Heart right ventricle (tissue), 16 donors: ENCODE data around the gene BCAR3. TPM values are rescaled to one million over a fixed set of nuclear protein-coding genes. Genes with fewer than 3 reads are reported as not detected.

Experiments
- ATAC-seq, 8 donors: fragments of 200-7000 bp; cut with Tn5 transposase; one replicate each; pipeline ENCODE4 v1.9.1; 2020; ENCODE audit warnings: mild to moderate bottlenecking in 8 of 8, moderate library complexity in 8 of 8, moderate number of reproducible peaks in 1 of 8
- DNase-seq, 2 donors: peaks; one replicate each; pipeline ENCODE4 v3.0.0-alpha.2; 2020
- H3K27ac ChIP-seq, 10 donors: fragments of 200-600 bp; sonication (generic) in 2 of 10; one replicate each; pipeline versions ENCODE4 v1.5.0 to v1.8.0; 2020 to 2022; ENCODE audit warnings: mild to moderate bottlenecking in 3 of 10
- H3K27me3 ChIP-seq, 7 donors: fragments of 200-600 bp; one replicate each; pipeline ENCODE4 v1.8.0; 2021 to 2022; ENCODE audit warnings: mild to moderate bottlenecking in 2 of 7
- H3K36me3 ChIP-seq, 9 donors: fragments of 200-600 bp; sonication (generic) in 1 of 9; one replicate each; pipeline versions ENCODE4 v1.5.0 to v1.8.0; 2020 to 2022; ENCODE audit warnings: mild to moderate bottlenecking in 2 of 9
- H3K4me1 ChIP-seq, 9 donors: fragments of 200-600 bp; sonication (generic) in 1 of 9; one replicate each; pipeline versions ENCODE4 v1.5.0 to v1.8.0; 2020 to 2022; ENCODE audit warnings: mild to moderate bottlenecking in 4 of 9
- H3K4me3 ChIP-seq, 10 donors: fragments of 200-600 bp; sonication (generic) in 2 of 10; one replicate each; pipeline versions ENCODE4 v1.5.0 to v1.8.0; 2020 to 2022; ENCODE audit warnings: mild to moderate bottlenecking in 7 of 10, moderate library complexity in 2 of 10
- H3K9me3 ChIP-seq, 11 donors: fragments of 200-600 bp in 10 of 11; sonication (generic) in 2 of 11; one replicate each; pipeline versions ENCODE4 v1.5.0 to v1.8.0; 2013 to 2022; ENCODE audit warnings: mild to moderate bottlenecking in 2 of 11, control low read depth in 1 of 11, moderate library complexity in 1 of 11
- CTCF ChIP-seq, 9 donors: fragments of 200-600 bp; sonication (generic) in 2 of 9; IDR thresholded peaks; one replicate each; pipeline versions ENCODE4 v1.5.0 to v1.8.0; 2021 to 2022; ENCODE audit warnings: antibody characterized with exemption in 9 of 9, mild to moderate bottlenecking in 5 of 9, moderate library complexity in 1 of 9
- WGBS, 2 donors: extraction: QIAGEN DNeasy Blood & Tissue Kit; methylation state at CpG; one replicate each; pipeline ENCODE4 v1.1.7; 2013; ENCODE audit warnings: inconsistent platforms in 1 of 2; 5-methylcytosine and 5-hydroxymethylcytosine counted together
- intact Hi-C, 10 donors: fragments of 100-400 bp; cut with DNase I; formaldehyde crosslinking; loops; one replicate each; pipeline versions ENCODE4 v1.11.1 to v1.14.2; 2022
- polyA plus RNA-seq, 2 donors: library from polyadenylated mRNA; stranded (reverse); fragments of 200-250 nt; gene quantifications; one replicate each; pipeline ENCODE4 v1.2.3, GENCODE V29; 2013
- total RNA-seq, 10 donors: library from RNA; stranded (reverse); fragmentation: NEBNext Ultra II Directional in 3 of 10; extraction: Animal tissue kit (Norgen Biotek cat#: 25700) in 3 of 10; gene quantifications; one replicate each; pipeline versions ENCODE4 v1.2.1 to v1.2.4, GENCODE V29; 2021 to 2023
- donor health status: Arrhythmogenic right ventricular cardiomyopathy.
- donor health status: ischemic (EF 13 %, LVEDD 7.1; RV severe dilation, severe dysfunction).
- donor health status: healthy with polysubstance abuse.
- donor health status: DM: no; HTN: yes; CAD: no.
- donor health status: DM: no; HTN: no; CAD: no.
- donor health status: ischemic (EF 25% LVEDD 6.9; RV normal size, moderate dysfunction).
- donor health status: ischemic (EF 25% LVEDD 5.7; RV mildly dilated, moderate dysfunction).
- donor health status: healthy.
- donor health status: DM: yes; HTN: yes; CAD: no.
- donor health status: Ischemic cardiomyopathy.
- donor health status: ischemic (EF 35%, LVEDD 5.7; RV mildly dilated, moderate dysfunction).
- donor health status: nonischemic (EF 11% LVEDD 7.7; RV severe dilation, severe dysfunction).
- donor health status: DM: yes; HTN: yes; CAD: no.
- donor health status: PGD.
- donor health status: ischemic (EF 29% LVEDD 5.4; RV normal size, mild dysfunction).
- donor health status: nonischemic (EF 23%, LVEDD 6.1; RV moderate dilation, normal function).

BCAR3 gene
- total and polyA plus RNA-seq, 12 donors, result 6.6 to 36.0 (median 15.9) TPM

DNA sequence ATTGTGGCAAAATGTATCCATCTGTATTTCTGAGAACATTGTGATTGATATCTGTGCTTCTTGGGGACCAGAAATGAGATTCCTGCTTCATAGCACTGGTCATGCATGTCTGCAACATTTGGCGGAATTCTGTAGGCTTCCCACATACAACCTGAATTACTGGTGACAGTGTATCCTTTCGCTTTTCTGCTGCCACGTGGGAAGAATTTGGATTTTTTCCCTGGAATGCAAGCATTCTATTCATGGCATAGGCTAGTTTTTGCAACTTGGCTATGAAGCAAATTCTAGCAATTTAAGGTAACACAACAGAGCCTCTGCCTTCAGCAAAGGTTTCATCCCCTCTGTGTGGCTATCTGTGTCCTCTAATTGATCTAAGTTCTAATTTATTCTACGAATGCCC lies 85.9 kb downstream of the BCAR3 start:
- intact Hi-C loops, result no loop called here
- no peak overlapping the region for H3K4me3 ChIP-seq
- no peak for DNase-seq
- no peaks in the 10 kb centered on the region for H3K27me3 ChIP-seq
- H3K36me3 ChIP-seq, result peaks cover 0 to 15% (median 0%) of the 10 kb centered on the region in 9 donors
- no peak for ATAC-seq
- 74% methylated on average over 4 of the region's 4 CpGs for WGBS, 2 donors
- no peaks in the 10 kb centered on the region for H3K9me3 ChIP-seq
- H3K4me1 ChIP-seq, result peaks cover 22 to 99% (median 86%) of the 10 kb centered on the region in 9 donors
- H3K27ac ChIP-seq, result peak overlapping the region in 5 of 10 donors; percentile 2 to 32 (median 6)
- TF ChIP-seq CTCF (IDR thresholded peaks at IDR 0.05), result no peak

- 62 to 63% methylated on average over 2 of the region's 2 CpGs for WGBS, 2 donors
- Histone ChIP-seq H3K4me1 (peaks cover 22 to 99% (median 82%) of the 10 kb centered on the region in 9 donors), H3K4me3 (no peak overlapping the region), H3K27ac (peak overlapping the region in 4 of 10 donors; percentile 5 to 66 (median 19)), H3K36me3 (peaks cover 0 to 20% (median 0%) of the 10 kb centered on the region in 9 donors), H3K9me3 (no peaks in the 10 kb centered on the region), H3K27me3 (no peaks in the 10 kb centered on the region)
- ATAC-seq (peak in 1 of 8 donors; percentile 57), DNase-seq (no peak)
- no peak for TF ChIP-seq CTCF (IDR thresholded peaks at IDR 0.05)
- intact Hi-C loops, result no loop called here
These were observed 86.4 kb downstream of the BCAR3 start for GRCh38 chr1:93595266-93595665.

DNA sequence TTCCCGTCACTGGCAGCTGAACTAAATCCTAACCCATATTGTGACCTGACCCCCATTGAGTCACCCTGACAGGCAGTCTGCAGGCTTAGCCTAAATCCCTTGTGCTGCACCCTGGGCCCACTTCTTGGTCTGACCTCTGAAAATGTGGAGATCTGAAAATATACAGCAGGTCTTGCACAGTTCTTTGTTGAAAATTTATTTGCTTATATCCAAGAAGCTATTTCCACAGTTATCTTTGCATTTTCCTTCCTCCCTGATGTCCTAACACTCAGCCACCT lies 87.1 kb downstream of the BCAR3 start:
- Histone ChIP-seq H3K4me1 (peaks cover 22 to 99% (median 74%) of the 10 kb centered on the region in 9 donors), H3K9me3 (no peaks in the 10 kb centered on the region), H3K4me3 (no peak overlapping the region), H3K36me3 (peaks cover 0 to 27% (median 5%) of the 10 kb centered on the region in 9 donors), H3K27me3 (no peaks in the 10 kb centered on the region), H3K27ac (peak overlapping the region in 4 of 10 donors; percentile 6 to 66 (median 50))
- ATAC-seq, result no peak
- no peak for DNase-seq
- WGBS, 2 donors, result 83 to 94% methylated on average over 1 of the region's 1 CpG
- TF ChIP-seq CTCF (IDR thresholded peaks at IDR 0.05), result no peak
- intact Hi-C loops, result no loop called here

- H3K36me3 ChIP-seq, result peaks cover 0 to 33% (median 10%) of the 10 kb centered on the region in 9 donors
- DNase-seq, result no peak
- intact Hi-C loops, result no loop called here
- H3K9me3 ChIP-seq, result no peaks in the 10 kb centered on the region
- WGBS, 2 donors, result 90 to 92% methylated on average over 13 of the region's 13 CpGs
- peaks cover 22 to 97% (median 69%) of the 10 kb centered on the region in 9 donors for H3K4me1 ChIP-seq
- no peak for TF ChIP-seq CTCF (IDR thresholded peaks at IDR 0.05)
- H3K27me3 ChIP-seq, result no peaks in the 10 kb centered on the region
- peak overlapping the region in 6 of 10 donors; percentile 3 to 66 (median 36) for H3K27ac ChIP-seq
- ATAC-seq, result no peak
- no peak overlapping the region for H3K4me3 ChIP-seq
These were observed 87.6 kb downstream of the BCAR3 start for GRCh38 chr1:93593854-93594602.
